Breast epithelium (tissue), 3 donors: Measurements from ENCODE around the gene TUBGCP2.

Experiments used
- CTCF ChIP-seq, 3 donors: fragments of 450-650 bp; IDR thresholded peaks; one replicate each; pipeline ENCODE4 v1.5.1; 2016 to 2017; ENCODE audit warnings: antibody characterized with exemption in 3 of 3, mild to moderate bottlenecking in 3 of 3, moderate library complexity in 3 of 3
- POLR2AphosphoS5 ChIP-seq, 3 donors: sonication (generic); formaldehyde crosslinking; IDR thresholded peaks; one replicate each; pipeline ENCODE4 v1.6.1; 2017; ENCODE audit warnings: antibody characterized with exemption in 3 of 3

GRCh38 chr10:133313192-133313591 is 4.5 kb upstream of the TUBGCP2 start:
- no peak for TF ChIP-seq CTCF (IDR thresholded peaks at IDR 0.05)
- TF ChIP-seq POLR2AphosphoS5 (IDR thresholded peaks at IDR 0.05): no peak
